Coronary artery (tissue), 2 donors: ENCODE data around the gene WT1.
"Not testable (repeated sequence)": the region's sequence is repeated elsewhere in the genome, so short reads cannot be mapped to it uniquely, and the experiment has no call there.

Experiments
- DNase-seq: peaks from one replicate; pipeline ENCODE4 v3.0.0-alpha.2; 2017; ENCODE audit warnings: low spot score
- H3K27ac ChIP-seq, 2 donors: fragments of 200-600 bp; sonication (generic); one replicate each; pipeline ENCODE4 v1.5.1; 2016 to 2019
- H3K4me3 ChIP-seq: fragments of 200-600 bp; sonication (generic); 2 replicates; pipeline ENCODE4 v1.5.1; 2016; ENCODE audit warnings: mild to moderate bottlenecking, moderate library complexity
- CTCF ChIP-seq: fragments of 200-600 bp; sonication (generic); IDR thresholded peaks from one replicate; pipeline ENCODE4 v1.5.1; 2019; ENCODE audit warnings: antibody characterized with exemption

Gene WT1

DNA sequence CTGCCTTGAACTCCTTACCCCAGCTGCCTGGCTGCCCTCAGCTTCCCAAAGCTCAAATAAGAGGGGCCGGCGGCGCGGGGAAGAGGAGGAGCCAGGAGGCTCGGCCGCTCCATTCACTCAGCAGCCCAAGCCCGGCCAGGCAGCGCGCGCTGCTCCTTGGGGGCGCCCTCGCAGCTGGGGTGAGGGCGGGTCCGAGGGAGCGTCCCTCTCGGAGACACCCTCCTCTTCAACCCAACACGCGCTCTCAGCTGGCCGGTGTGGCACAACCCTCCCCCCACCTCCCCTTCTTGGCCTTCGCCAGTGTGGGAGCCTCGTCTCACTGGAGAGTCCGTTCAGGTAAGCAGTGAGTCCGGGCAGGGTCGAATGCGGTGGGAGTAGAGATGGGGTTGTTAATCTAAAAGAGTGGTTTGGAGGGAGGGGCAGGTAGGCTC, at the start of gene WT1:
WT1 (minus strand) TSS at position 29 of the 431 bp plus-strand sequence.
- Histone ChIP-seq H3K4me3 (peak within 1 kb of the TSS; percentile 69), H3K27ac (peak within 1 kb of the TSS in 1 of 2 donors; percentile 42)
- no peak for TF ChIP-seq CTCF
- DNase-seq, result no peak

GRCh38 chr11:32479291-32479690, 44.0 kb upstream of the WT1 start:
- no peak overlapping the region for H3K4me3 ChIP-seq
- no peak for TF ChIP-seq CTCF
- H3K27ac ChIP-seq, result no peak overlapping the region
- DNase-seq, result no peak

GRCh38 chr11:32478277-32478731, 43.0 kb upstream of the WT1 start:
- DNase-seq, result no peak
- H3K4me3 ChIP-seq, result no peak overlapping the region
- H3K27ac ChIP-seq, result no peak overlapping the region
- no peak for TF ChIP-seq CTCF

- TF ChIP-seq CTCF, result no peak
- H3K27ac ChIP-seq, result no peak overlapping the region
- DNase-seq, result no peak
- H3K4me3 ChIP-seq, result no peak overlapping the region
These were observed 38.1 kb upstream of the WT1 start for GRCh38 chr11:32473282-32473909.

- H3K27ac ChIP-seq, result no peak overlapping the region
- no peak overlapping the region for H3K4me3 ChIP-seq
- no peak for DNase-seq
- no peak for TF ChIP-seq CTCF
These were observed 36.9 kb upstream of the WT1 start for GRCh38 chr11:32472226-32472625.

DNA sequence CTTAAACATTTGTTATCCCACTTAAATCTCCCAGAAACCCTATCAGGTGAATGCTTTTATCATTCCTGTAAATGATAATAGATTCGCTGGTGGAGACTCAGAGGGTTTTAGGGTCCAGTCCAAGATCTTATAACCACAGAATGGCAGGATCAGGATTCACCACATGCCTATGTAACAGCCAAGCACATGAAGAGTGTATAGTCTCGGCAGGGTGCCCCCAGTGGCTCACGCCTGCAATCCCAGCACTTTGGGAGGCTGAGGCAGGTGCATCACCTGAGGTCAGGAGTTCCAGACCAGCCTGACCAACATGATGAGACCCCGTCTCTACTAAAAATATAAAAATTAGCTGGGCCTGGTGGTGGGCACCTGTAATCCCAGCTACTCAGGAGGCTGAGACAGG, 36.2 kb upstream of the WT1 start:
- not testable (repeated sequence) for H3K27ac ChIP-seq, DNase-seq, H3K4me3 ChIP-seq

DNA sequence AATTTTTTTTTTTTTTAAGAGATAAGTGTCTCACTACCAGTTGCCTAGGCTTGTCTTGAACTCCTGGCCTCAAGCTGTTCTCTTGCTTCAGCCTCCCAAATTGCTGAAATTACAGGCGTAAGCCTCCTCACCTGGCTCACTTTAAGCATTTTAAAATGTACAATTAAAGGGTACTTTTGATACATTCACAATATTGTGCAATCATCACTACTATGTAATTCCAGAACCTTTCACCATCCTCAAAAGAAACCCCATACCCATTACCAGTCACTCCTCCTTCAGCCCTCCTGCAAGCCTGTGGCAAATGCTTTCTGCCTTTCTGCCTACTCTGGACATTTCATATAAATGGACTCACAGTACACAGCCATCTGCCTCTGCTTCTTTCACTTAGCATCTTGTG, 34.5 kb upstream of the WT1 start:
- DNase-seq, result no peak
- no peak overlapping the region for H3K4me3 ChIP-seq
- no peak overlapping the region for H3K27ac ChIP-seq
- TF ChIP-seq CTCF, result no peak
